SIG-M5 (cell line): Measurements from ENCODE around the gene LMAN1.

Experiments
- DNase-seq: peaks from one replicate; lab custom pipeline; 2025; lab: John Stamatoyannopoulos, UW

The LMAN1 gene, protein sequence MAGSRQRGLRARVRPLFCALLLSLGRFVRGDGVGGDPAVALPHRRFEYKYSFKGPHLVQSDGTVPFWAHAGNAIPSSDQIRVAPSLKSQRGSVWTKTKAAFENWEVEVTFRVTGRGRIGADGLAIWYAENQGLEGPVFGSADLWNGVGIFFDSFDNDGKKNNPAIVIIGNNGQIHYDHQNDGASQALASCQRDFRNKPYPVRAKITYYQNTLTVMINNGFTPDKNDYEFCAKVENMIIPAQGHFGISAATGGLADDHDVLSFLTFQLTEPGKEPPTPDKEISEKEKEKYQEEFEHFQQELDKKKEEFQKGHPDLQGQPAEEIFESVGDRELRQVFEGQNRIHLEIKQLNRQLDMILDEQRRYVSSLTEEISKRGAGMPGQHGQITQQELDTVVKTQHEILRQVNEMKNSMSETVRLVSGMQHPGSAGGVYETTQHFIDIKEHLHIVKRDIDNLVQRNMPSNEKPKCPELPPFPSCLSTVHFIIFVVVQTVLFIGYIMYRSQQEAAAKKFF

DNA sequence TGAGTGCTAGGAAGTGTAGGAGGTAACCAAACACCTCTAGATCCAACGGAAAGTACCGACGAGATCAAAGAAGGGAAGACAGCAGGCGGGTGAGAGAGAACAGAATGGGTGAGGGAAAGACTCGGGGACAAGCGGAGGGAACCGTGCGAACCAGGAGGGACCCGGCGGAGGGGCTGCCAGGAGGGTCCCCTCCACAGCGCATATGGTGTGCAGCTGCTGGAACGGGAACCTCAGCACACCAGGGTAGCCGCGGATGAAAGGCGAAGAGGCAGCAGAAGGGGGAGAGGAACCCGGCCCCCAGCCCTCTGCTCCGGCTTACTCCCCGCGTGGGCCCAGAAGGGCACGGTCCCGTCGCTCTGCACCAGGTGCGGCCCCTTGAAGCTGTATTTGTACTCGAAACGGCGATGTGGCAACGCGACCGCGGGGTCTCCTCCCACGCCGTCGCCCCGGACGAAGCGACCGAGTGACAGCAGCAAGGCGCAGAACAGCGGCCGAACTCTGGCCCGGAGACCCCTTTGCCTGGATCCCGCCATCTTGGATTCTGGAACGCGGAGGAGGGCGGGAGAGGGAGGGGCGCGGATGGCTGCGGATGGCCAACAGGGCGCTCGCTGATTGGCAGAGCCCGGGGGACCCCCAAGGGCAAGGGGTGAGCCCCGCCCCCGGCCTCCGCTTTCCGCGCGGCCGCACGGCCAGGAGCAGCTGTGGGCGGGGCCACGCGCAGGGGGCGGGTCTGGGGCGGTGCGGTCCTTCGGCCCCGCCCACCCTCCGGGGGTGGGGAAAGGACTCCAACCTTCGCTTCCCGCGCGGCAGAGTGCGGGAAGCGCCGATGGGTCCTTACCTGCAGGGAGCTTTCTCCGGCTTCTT lies at the start of gene LMAN1:
Gene LMAN1 (minus strand): TSS at position 554 of the 864 bp plus-strand sequence. CDS start 21 bp downstream, at position 533.
- peak; percentile 36 for DNase-seq

DNA sequence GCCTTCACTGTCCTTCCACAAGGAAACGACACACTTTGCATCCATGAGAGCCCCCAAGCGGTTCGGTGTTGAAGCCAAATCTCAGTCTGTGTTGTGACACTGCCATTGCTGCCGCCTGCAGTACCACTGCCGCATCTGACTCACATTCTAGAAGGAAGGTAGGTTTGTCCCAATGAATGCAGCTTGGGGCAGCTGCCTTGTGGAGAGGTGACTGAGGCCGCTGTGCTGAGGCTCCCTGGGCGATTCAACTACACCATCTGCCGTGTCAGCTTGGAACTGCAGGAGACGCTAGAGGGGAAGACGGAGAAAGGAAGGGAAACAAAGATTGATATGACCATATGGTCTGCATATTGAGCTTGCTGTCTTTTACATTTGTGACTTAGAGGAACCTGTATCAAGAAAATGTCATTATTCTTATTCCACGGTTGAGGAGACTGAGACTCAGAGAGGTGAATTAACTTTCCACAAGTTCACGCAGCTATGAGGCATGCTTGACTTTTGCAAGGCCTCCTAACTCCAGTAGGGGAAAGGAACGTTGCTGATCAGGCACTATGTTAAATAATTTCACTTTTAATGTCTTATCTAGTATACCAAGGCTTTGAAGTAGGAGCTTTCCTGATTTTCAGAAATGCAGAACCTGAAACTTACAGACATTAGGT lies 43.5 kb upstream of the LMAN1 start:
- peak; percentile 15 for DNase-seq

DNA sequence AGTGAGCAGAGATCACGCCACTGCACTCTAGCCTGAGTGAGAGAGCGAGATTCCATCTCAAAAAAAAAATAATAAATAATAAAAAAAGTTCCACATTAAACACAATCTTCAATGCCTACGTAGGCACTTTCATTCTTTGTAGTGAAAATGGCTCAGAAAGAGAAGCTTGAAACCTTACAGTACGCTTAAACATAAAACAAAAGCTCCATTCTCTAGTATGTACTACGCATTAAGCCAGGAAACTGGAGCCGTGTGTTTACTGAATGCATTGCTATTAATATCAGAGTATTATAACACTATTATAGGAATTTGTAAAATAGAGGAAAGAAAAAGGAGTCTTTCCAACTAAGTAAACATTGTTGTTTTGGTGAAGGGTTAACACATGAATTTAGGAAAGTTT lies 41.3 kb upstream of the LMAN1 start:
- no peak for DNase-seq

DNA sequence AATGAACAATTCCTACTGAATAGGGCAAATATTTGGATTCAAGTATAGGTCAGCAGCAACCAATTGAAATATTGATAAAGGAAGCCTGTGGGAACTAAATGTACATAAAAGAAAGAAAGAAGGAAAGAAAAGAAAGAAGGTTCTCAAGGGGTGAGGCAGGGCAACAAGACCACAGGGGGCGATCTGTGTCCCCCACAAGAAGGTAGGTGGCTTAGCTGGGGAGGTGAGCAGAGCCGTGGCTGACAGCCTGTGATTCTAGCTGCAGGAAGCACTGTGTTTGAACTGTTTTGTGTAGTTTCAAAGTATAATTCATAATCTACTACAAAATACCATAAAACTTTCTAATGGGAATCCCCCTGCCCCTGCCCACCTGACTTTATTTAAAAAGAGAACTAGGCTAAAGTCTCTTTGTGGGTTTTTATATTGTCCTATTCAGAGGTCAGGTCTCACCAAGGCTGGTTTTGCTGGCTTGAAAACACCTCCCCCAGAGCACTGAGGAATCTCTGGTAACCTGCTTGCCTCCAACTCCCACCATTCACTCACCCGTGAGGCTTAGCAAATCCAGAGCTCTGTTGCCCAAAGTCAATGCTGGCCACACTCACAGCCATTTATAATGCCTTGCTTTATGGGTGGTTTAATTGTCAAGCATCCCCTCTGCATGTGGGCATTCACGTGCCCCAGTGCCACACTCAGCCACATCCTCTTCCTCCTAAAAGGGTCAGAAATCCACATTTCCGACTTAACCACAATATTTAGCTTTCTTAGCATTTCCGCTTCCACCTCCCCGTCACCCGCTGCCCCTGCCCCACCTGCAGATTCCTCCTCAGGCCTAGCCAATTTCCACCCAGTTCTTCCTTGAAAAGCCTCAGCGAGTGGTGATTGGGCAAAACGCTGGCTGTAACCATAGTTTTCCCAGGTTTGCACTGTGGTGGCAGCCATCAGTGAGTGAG lies 36.4 kb upstream of the LMAN1 start:
- no peak for DNase-seq

DNA sequence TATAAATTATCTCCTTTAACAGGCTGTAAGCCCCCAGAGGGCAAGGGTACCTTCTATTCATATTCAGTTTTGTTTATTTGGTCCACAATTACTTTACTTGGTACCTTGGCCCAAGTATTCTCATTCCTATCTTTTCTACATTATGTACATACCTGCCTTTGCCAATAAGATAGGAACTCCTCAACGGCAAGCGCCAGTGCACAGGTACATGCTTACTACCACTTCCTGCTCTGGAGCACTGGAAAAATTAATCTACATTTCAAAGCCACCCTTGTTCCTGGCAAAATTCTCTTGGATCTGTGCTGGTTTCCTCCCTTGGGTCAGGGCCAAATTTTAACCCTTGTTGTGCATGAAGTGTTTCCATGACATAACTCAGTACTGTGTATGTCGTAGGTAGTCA lies 34.3 kb upstream of the LMAN1 start:
- DNase-seq = no peak

DNA sequence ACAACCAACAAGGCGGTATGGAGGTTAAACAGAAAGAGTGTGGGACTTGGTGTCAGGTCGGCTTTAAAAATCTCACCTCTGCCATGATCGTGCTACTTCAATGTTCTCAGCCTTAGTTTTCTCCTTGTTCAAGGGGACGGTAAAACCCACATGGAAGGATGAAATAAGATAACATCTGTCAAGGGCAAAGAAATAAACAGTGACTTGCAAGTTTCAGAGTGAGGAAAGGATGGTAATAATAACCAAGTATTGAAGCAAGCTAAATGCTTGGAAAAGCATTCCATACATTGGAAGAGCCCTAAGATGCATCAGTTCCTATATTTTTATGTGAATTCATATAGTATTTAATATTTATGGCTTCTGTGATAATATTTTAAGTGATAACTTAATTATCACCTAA lies 29.8 kb upstream of the LMAN1 start:
- no peak for DNase-seq

DNA sequence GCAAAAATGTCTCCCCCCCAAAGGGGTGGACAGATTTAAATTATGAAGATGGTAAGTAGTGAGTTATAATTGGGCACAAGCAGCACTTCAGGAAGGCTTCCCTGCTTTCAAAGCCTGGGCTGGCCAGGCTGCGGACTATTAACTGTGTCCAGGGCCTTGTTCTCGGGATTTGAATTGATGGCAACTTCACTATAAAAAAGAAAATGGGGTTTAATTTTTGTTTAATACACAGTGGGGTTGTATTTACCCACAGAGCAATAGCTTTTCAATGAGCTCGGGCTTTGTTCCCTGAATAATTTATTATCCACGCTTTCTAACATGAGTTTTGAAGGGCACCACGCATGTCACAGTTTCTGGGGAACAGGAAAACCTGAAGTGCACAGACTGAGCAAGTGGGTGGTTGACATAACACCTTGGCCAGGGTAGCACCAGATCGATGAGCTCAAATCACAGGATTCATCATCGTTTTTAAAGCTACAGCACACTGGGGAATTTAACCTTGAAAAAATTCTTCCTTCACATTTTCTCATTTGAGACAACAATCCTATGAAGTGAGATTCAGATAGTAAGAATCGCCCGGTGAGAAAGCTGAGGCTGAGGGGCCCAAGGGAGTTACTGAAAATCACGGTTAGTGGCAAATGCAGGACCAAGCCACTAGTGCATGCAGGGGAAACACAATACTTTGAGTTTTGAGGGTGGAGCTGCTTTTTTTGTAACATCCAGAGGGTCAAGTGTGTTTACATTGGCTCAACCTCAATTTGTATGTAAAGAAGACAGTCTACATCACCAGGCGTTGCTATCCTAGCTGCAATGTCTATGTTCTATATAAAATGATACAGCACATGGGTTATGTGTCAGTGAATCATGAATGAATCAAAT lies 28.9 kb upstream of the LMAN1 start:
- DNase-seq = no peak

DNA sequence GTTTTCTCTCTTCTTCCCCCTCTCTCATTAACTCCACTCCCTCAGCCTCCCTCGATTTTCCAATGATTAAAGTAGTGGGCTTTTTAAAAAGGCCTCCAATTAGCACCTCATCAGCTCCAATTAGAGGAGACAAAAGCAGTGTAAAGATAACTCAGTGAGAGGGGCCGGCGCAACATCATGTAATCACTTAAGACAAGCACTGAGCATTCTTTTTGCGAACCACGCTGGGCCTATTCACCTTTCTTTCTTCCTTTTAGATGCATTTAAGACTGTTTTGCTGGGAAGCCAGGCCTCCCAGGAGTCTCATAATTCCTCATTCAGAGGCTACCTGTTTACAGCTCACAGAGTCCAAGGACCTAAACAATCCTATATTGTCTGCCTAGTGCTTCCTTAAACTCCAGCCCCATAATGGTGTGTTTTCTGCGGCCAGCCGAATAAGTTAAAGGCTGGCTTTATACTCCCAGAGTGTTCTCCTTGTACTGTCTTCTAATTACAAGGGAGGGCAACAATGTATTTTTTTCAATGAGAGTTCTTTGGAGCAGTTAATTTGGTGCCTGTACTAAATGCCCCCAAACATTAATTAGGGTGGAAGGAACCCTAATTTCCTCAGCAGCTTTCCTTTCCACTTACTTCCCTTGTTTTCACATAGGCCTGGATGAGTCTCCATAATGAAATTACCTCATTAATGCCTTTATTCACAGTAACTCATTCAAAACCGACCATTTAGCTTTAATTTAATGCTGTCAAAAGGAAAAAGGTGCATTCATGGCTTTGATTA lies 28.0 kb upstream of the LMAN1 start:
- DNase-seq = no peak

DNA sequence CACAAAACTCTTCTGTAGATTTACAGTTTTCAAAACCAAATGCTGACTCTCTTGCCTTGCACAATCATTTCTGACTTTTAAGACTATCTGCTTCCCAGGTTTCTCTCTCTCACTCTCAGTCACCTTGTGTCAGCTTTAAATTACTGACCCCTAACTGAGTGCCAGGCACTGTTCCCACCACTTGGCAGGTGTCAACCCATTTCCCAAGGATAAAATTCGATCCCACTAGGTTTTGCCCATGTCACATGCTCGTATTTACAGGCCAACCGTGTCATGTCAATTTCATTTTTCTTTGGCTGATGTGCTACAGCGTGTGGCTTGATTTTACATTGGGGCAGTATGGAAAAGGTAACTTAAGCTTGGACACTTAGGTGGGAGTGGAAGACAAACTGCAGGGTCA lies 26.1 kb upstream of the LMAN1 start:
- DNase-seq = no peak

DNA sequence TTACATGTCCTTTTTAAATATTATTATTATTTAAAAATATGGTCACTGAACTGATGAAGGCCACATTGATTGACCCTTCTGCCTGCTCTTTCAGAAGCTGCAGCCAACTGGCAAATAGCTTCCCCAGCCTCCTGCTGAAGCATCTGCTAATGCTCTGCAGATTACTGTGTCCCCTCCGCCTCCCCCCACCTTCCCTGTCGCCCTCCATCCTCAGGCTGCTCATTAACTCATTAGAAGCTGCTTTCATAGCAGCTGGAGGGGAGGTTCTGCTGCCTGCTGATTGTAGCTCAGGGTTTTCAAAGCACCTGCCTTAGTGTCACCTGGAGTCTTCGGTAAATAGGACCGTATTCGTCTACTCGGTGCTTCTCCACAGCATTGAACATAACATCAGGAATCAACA lies 24.8 kb upstream of the LMAN1 start:
- no peak for DNase-seq

DNA sequence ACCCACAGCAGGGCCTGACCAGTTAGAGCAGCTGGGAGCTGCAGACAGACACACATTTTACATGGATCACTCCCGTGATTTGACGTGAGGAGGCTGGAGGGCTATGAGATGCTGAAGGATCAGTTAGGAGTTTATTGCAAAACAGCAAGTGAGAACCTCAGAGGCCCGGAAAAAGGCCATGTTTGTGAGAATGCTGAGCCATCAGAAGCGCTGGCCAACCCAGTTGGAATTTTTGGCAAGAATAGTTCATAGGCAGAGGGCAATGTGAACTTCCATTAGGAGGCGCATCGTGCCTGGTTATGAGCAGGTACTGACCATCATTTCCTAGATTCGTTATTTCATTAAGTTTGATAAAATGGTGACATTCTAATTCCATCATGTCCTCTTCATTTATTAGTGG lies 23.3 kb upstream of the LMAN1 start:
- DNase-seq = no peak

DNA sequence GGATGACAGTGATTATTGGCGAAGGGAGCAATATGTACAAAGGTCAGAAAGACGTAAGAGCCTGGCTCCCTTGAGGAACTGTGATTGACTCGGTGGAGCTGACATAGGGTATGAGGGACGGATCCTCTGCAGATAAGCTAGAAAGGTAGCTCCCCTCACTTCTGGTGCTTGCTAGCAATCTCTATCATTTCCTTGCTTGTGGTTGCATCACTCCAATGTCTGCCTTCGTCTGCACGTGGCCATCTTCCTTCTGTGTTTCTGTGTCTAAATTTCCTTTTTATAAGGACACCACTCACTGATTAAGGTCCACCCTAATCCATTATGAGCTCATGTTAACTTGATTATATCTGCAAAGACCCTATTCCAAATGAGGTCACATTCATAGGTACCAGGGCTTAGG lies 22.9 kb upstream of the LMAN1 start:
- DNase-seq = no peak

DNA sequence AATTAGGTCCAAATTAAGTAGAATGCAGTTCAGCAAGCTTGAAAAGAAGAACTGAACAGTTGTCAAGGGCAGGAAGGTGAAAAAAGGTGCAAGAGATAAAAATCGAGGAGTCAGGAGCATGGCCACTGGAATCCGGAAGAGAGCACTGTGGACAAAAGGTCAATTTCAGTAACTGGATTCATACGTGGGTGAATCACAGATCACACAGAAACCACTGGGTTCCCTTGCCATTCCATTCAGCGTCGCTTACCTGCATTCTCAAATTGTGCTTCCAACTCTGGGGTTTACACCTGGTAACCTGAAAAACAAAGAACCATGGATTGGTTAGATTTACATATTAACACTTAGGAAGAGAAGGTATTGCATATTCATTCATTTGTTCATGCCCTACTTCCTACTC lies 21.6 kb upstream of the LMAN1 start:
- DNase-seq = no peak

DNA sequence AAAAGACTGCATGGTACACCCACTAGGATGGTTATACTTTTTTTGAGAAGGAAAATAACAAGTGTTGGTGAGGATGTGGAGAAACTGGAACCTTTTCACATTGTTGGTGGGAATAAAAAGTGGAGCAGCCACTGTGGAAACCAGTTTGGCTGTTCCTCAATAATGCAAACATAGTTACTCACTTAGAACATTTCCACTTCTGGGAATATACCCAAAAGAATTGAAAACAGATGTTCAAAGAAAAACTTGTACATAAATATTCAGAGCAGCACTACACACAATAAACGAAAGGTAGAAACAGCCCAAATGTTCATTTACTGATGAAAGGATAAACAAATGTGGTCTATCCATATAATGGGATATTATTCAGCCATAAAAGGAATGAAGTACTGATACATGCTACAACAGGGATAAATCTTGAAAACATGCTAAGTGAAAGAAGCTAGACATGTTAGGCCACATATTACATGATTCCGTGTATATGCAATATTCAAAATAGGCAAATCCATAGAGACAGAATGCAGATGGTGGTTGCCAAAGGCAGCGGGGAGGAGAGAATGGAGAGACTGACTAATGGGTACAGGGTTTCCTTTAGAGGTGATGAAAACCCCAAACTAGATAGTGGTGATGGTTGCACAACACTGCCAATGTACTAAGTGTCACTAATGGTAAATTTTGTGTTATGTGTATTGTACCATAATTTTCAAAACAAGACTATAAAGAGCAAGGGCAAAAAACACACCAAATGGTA lies 20.9 kb upstream of the LMAN1 start:
- DNase-seq = no peak

DNA sequence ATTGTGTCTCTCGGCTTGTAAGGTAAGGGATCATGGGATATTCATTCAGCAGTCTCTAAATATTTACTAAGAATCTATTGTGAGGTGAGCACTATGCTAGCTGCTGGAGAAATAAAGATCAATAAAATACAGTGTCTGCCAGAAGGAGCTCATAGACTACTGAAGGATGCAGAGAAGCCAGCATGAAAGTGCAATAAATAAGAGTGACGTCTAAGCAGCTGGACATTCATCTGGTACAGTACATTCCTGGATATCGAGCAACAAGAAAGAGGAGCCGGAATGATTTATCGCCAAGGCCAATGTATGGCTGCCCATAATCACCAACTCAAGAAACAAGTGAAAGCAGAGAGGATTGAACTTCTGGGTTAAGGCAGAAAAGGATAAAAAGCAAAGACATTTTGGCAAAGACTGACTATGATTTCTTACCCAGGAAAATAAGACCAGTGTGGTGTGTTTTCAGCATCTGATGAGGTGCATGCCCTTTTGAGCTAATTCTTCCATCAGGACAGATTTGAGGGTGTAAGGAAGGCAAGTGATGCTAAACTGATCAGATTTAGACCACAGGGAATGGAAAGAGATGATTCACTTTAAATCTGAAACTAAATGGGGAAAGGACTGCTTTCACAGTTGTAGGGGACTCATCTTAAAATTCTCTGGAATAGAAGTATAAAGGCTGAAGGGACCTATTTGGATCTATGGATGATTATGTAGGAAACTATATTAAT lies 18.7 kb upstream of the LMAN1 start:
- DNase-seq = no peak

DNA sequence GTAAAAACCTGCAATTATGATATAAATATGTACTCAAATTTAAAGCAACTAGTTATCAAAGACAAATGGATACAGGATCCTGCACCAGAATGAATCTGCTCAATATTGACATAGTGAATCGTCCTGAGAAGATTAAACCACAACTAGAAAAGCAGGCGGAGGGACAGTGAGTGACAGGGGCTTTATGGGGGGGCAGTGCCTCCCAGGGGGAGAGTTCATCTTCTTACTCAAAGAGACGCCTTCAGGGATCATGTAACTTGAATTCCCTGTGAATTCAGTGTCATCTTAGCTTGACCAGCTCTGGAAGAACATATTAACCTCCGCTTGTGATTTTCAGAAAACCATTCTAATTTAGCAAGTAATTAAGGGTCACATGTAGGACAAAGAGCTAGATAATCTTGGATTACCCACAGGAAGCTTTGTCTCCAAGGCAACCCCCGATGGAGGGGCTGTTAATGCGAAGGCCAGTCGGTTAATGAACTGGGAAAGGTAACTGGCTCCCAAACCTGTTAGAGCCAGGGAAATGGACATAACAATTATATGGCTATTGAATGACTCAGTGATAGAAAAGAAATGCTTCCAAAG lies 17.4 kb upstream of the LMAN1 start:
- DNase-seq = no peak

DNA sequence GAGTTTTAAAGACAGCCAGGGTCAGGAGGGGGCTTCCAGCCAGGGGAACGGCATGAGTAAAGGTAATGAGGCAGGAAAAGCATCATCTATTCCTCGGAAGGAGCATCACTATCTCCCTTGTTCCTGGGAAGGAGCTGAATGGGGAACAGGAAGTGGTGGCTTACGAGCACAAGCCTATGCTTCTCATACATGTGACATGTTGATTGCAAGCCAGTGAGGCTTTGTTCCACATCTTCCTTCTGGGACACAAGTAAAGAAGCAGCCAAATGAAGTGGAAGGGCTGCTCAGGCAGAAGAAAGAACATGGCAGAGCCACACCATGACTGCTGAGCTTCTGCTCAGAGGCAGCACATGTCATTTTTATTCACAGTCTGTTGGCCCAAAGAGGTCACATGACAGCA lies 15.1 kb upstream of the LMAN1 start:
- DNase-seq = no peak

DNA sequence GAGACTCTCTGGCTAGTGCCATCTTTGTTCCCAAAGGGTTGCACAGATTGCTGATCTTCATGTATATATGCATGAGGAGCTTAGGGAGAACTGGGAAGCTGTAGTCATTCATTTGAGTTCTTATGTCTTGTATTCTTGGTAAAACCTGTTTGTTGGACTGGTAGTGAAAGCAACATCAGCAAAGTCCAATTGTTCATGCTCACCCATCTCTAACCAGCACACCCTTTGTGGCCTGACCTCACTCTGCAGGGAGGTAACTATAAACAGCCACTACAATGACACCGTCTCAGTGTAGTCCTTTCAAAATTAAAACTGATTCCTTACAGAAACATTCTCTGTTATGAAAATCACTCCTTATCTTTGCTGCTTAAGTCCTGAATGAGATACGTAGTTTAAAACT lies 13.9 kb upstream of the LMAN1 start:
- DNase-seq = no peak
